ENCODE measurements around the gene PLCB4. TPM values are rescaled to one million over a fixed set of nuclear protein-coding genes. Genes with fewer than 3 reads are reported as not detected.

Gene PLCB4
- total and polyA plus RNA-seq, 2 experiments from 2014 or later: 31.6 to 39.2 TPM

DNA sequence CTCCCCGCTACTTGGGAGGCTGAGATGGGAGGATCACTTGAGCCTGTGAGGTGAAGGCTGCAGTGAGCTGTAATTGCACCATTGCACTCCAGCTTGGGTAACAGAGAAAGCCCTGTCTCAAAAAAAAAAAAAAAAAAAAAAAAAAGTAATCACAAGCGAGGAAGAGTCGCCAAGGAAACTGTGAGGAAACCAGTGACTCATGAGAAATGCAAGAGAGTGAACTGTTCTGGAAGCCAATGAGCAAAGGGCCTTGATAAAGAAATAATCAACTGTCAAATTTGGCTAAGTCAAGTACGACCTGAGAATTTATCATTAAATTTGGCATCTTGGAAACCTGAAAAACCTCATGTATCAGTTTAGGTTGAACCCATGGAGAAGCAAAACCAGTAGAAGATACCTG is 429.4 kb downstream of the PLCB4 start:
- no peaks in the 10 kb centered on the region for H3K4me1 ChIP-seq (ENCODE audit: low read depth)
- peaks cover 32% of the 10 kb centered on the region for H3K27me3 ChIP-seq
- TF ChIP-seq CTCF (IDR thresholded peaks at IDR 0.05; ENCODE audit: low read depth, low read length): no peak
- DNase-seq (ENCODE audit: low read depth in 1 of 2, low spot score in 1 of 2): no peak
- H3K9me3 ChIP-seq (ENCODE audit: low read depth): no peaks in the 10 kb centered on the region
- no peak overlapping the region for H3K4me3 ChIP-seq
- no peaks in the 10 kb centered on the region for H3K36me3 ChIP-seq
- no peak overlapping the region for H3K27ac ChIP-seq

DNA sequence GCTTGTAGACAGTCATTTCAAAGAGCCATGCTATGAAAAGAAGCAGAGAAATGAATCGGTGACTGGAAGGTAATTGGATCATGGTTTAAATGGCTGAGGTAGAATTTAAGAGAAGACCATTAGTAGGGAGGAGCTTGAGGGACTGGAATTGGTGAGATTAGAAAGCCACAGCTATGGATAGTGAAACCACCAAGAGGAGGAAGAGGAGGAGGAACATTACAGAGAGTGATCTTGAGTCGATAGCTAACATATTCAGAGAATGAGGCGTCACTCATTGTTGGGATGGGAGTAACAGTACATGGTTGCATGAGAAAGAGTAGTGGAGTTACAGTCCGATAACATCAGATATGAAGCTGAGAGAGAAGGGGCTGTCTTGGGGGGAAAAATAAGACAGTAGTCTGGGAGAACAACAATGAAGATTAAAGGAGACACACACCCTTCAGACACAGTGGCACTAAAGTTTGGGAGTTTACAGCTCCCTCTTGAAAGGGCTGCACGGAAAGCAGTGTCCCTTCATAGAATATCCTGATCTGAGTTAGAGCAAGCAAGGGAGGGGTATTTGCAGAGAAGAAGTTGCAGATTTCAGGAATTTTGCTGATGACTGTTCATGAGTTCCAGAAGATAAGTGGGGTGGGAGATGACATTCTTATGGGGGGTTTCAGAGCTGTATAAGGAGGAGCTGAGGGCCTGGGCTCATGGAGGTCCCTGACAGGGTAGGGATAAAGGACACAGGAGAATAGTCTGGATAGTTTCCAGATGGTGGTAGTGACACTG is 430.4 kb downstream of the PLCB4 start:
- H3K27me3 ChIP-seq: peaks cover 37% of the 10 kb centered on the region
- H3K27ac ChIP-seq: no peak overlapping the region
- H3K4me1 ChIP-seq (ENCODE audit: low read depth): no peaks in the 10 kb centered on the region
- no peaks in the 10 kb centered on the region for H3K9me3 ChIP-seq (ENCODE audit: low read depth)
- no peaks in the 10 kb centered on the region for H3K36me3 ChIP-seq
- no peak for TF ChIP-seq CTCF (IDR thresholded peaks at IDR 0.05; ENCODE audit: low read depth, low read length)
- DNase-seq (ENCODE audit: low read depth in 1 of 2, low spot score in 1 of 2): no peak
- H3K4me3 ChIP-seq: no peak overlapping the region

DNA sequence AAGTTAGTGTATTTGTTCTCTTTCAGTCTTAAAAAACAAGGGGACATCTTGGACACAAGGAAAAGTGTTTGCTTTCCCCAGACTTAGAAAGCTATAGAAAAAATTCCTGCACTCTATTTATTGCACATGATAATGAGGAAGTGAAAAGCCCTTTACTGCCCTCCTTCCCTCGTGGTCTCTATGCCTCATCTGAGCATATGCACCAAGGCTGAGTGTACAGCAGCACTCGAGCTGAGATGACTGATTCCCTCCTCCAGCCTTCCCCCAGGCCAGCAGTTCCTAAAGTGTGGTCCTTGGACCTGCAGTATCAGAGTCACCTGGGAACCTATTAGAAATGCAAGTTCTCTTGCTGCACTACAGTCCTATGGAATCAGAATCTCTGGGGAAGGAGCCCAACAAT is 431.2 kb downstream of the PLCB4 start:
- Histone ChIP-seq H3K9me3 (ENCODE audit: low read depth) (no peaks in the 10 kb centered on the region), H3K36me3 (no peaks in the 10 kb centered on the region), H3K4me3 (no peak overlapping the region), H3K4me1 (ENCODE audit: low read depth) (no peaks in the 10 kb centered on the region), H3K27ac (no peak overlapping the region), H3K27me3 (peaks cover 43% of the 10 kb centered on the region)
- TF ChIP-seq CTCF (IDR thresholded peaks at IDR 0.05; ENCODE audit: low read depth, low read length): no peak
- no peak for DNase-seq (ENCODE audit: low read depth in 1 of 2, low spot score in 1 of 2)

DNA sequence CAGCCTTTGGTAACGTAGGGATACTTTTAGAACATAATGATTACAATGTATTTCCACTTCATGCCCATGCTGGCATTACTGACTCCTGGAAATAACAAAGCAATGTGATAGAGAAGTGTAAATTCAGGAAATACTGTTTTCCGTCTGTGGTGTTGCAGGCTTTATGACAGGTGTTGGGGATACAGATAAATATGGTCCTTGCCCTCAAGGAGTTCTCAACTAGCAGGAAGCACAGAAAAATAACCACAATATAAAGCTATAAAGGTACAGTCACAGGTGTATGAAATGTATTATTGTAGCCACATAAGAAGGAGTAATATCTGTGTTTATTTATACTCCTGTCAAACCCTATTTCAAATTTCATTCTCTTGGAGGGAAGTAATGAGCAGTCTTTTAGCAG is 432.6 kb downstream of the PLCB4 start:
- Histone ChIP-seq H3K36me3 (no peaks in the 10 kb centered on the region), H3K27ac (no peak overlapping the region), H3K9me3 (ENCODE audit: low read depth) (no peaks in the 10 kb centered on the region), H3K4me1 (ENCODE audit: low read depth) (no peaks in the 10 kb centered on the region), H3K27me3 (peaks cover 57% of the 10 kb centered on the region), H3K4me3 (no peak overlapping the region)
- DNase-seq (ENCODE audit: low read depth in 1 of 2, low spot score in 1 of 2): no peak
- TF ChIP-seq CTCF (IDR thresholded peaks at IDR 0.05; ENCODE audit: low read depth, low read length): no peak

DNA sequence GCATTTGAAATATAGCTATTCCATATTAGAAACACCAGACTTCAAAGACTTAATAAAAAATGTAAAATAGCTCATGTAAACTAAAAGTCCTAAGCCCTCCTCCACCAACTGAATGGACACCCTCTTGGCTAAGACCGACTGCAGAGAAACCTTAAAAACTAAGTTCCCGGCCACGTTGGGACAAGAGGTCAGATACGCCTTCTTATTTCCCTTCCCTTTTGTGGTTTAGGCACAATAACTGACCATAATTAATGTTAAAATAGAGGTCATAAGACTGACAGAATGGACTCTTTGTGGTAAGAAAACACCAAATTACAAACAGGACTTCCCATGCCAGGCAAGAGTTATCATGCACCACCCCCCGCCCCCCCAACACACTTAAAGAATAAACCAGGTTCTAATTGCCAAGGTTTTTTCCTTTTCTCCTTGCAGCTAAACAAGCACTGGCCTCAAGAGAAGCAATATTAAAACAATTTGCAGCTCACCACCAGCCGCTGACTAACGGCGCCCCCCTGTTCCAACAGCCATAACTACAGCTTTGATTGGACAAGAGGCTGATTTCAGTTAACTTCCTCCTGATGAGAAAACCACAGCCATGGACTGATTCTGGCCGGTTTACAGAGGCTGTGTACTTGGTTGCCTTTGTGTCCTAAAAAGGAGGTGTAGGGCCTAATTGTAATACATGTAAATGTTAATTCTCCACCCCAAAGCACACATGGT is 434.8 kb downstream of the PLCB4 start:
- Histone ChIP-seq H3K4me3 (no peak overlapping the region), H3K4me1 (ENCODE audit: low read depth) (no peaks in the 10 kb centered on the region), H3K27me3 (peaks cover 79% of the 10 kb centered on the region), H3K27ac (no peak overlapping the region), H3K36me3 (no peaks in the 10 kb centered on the region), H3K9me3 (ENCODE audit: low read depth) (no peaks in the 10 kb centered on the region)
- TF ChIP-seq CTCF (IDR thresholded peaks at IDR 0.05; ENCODE audit: low read depth, low read length): no peak
- peak; percentile 5 to 25 for DNase-seq (ENCODE audit: low read depth in 1 of 2, low spot score in 1 of 2)

Data from cardiac muscle cell (in vitro differentiated cells and primary cell).